K562 (cell line): ENCODE results near the gene IL1RL2. TPM values are rescaled to one million over a fixed set of nuclear protein-coding genes. Genes with fewer than 3 reads are reported as not detected.
A peak's percentile ranks its signal among the peaks of the same experiment; 100 is the strongest.

Experiments
- AFF1 ChIP-seq, 2 experiments: fragments of 450-650 bp; IDR thresholded peaks; 2 replicates each; pipeline ENCODE4 v1.6.1; 2018; ENCODE audit warnings: mild to moderate bottlenecking in 2 of 2, low read depth in 1 of 2; ENCODE audit not compliant: partially characterized antibody in 2 of 2
- ARID3A ChIP-seq: IDR thresholded peaks from 2 replicates; pipeline ENCODE4 v1.6.1; 2012; ENCODE audit warnings: low read depth, low read length, improper control_type of control experiment, borderline replicate concordance
- CSDE1 ChIP-seq, 2 experiments: fragments of 450-650 bp; IDR thresholded peaks; 2 replicates each; pipeline ENCODE4 v1.6.1; 2016; ENCODE audit warnings: mild to moderate bottlenecking in 1 of 2
- GTF2E2 ChIP-seq: fragments of 200-800 bp; sonication (Bioruptor generic); IDR thresholded peaks from 2 replicates; pipeline ENCODE4 v1.6.1; 2016; ENCODE audit warnings: missing genetic modification characterization, missing compliant biosample characterization
- KDM1A ChIP-seq, 2 experiments: fragments of 450-650 bp; IDR thresholded peaks; 2 replicates each; pipeline ENCODE4 v1.6.1; 2016; ENCODE audit warnings: mild to moderate bottlenecking in 2 of 2
- NFYB ChIP-seq: IDR thresholded peaks from 2 replicates; pipeline ENCODE4 v1.6.1; 2011; ENCODE audit warnings: mild to moderate bottlenecking, moderate library complexity; ENCODE audit not compliant: insufficient read length; ENCODE audit errors: extremely low read depth
- TCFL5 ChIP-seq: fragments of 250-450 bp; sonication (Bioruptor Pico); conservative IDR thresholded peaks from 2 replicates; pipeline ENCODE4 v1.6.1; 2021; ENCODE audit warnings: mild to moderate bottlenecking, moderate library complexity, matching md5 sums
- ZFX ChIP-seq: sonication (generic); formaldehyde crosslinking; IDR thresholded peaks from 2 replicates; pipeline ENCODE4 v1.8.0; 2022; ENCODE audit warnings: mild to moderate bottlenecking, missing genetic modification reagents, moderate library complexity
- ZNF175 ChIP-seq: fragments of 200-800 bp; sonication (Bioruptor generic); IDR thresholded peaks from 2 replicates; pipeline ENCODE4 v1.6.1; 2016; ENCODE audit warnings: low read depth, mild to moderate bottlenecking, missing genetic modification characterization, missing compliant biosample characterization
- ZNF280B ChIP-seq: fragments of 250-450 bp; sonication (Bioruptor Pico); IDR thresholded peaks from 2 replicates; pipeline ENCODE4 v1.5.1; 2021; ENCODE audit warnings: mild to moderate bottlenecking
- polyA plus RNA-seq, 8 experiments: library from polyadenylated mRNA; depleted of rRNA in 4 of 8; stranded (reverse) in 5 of 8; unstranded in 3 of 8; fragments of >200 nt; fragmentation: Nextera tagmentation in 2 of 8; fragmentation: Illumina TruSeq in 1 of 8; extraction: Ambion mirVana in 2 of 8; extraction: Trizol in 1 of 8; gene quantifications; 2 replicates each; pipeline versions ENCODE4 v1.2.1 to v1.2.3, GENCODE V29; 2011 to 2014; ENCODE audit warnings: inconsistent platforms in 1 of 8, missing spikeins in 1 of 8
- total RNA-seq, 7 experiments: library from RNA; depleted of rRNA in 6 of 7; stranded (reverse); fragments of >200 nt in 6 of 7; fragmentation: Illumina TruSeq in 2 of 7; extraction: Trizol in 2 of 7; gene quantifications; 2 replicates each; pipeline versions ENCODE4 v1.2.1 to v1.2.3, GENCODE V29; 2011 to 2021; ENCODE audit warnings: low replicate concordance in 1 of 7

IL1RL2 gene
- total and polyA plus RNA-seq, 9 of the 15 experiments (the other 6 are each of a cell fraction or from before 2014, with no cell fraction given) = not detected

GRCh38 chr2:102256874-102257462, 70.1 kb downstream of the IL1RL2 start (continued):
- TF ChIP-seq AFF1 (IDR thresholded peaks at IDR 0.05; ENCODE audit: low read depth in 1 of 2, partially characterized antibody in 2 of 2) (no peak), KDM1A (IDR thresholded peaks at IDR 0.05) (no peak), NFYB (no peak), CSDE1 (IDR thresholded peaks at IDR 0.05) (no peak), ZFX (CRISPR knock-in tag) (no peak), ZNF175 (CRISPR knock-in tag) (peak; percentile 25), GTF2E2 (tag) (no peak), ZNF280B (no peak), TCFL5 (CRISPR knock-in tag) (no peak), ARID3A (no peak)
- TF ChIP-seq, all 486 proteins: peak for 6
